ENCODE measurements around the gene RAVER2.
A peak's percentile ranks its signal among the peaks of the same experiment; 100 is the strongest.
"Not testable (repeated sequence)": the region's sequence is repeated elsewhere in the genome, so short reads cannot be mapped to it uniquely, and the experiment has no call there.

Gene RAVER2, protein sequence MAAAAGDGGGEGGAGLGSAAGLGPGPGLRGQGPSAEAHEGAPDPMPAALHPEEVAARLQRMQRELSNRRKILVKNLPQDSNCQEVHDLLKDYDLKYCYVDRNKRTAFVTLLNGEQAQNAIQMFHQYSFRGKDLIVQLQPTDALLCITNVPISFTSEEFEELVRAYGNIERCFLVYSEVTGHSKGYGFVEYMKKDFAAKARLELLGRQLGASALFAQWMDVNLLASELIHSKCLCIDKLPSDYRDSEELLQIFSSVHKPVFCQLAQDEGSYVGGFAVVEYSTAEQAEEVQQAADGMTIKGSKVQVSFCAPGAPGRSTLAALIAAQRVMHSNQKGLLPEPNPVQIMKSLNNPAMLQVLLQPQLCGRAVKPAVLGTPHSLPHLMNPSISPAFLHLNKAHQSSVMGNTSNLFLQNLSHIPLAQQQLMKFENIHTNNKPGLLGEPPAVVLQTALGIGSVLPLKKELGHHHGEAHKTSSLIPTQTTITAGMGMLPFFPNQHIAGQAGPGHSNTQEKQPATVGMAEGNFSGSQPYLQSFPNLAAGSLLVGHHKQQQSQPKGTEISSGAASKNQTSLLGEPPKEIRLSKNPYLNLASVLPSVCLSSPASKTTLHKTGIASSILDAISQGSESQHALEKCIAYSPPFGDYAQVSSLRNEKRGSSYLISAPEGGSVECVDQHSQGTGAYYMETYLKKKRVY

DNA sequence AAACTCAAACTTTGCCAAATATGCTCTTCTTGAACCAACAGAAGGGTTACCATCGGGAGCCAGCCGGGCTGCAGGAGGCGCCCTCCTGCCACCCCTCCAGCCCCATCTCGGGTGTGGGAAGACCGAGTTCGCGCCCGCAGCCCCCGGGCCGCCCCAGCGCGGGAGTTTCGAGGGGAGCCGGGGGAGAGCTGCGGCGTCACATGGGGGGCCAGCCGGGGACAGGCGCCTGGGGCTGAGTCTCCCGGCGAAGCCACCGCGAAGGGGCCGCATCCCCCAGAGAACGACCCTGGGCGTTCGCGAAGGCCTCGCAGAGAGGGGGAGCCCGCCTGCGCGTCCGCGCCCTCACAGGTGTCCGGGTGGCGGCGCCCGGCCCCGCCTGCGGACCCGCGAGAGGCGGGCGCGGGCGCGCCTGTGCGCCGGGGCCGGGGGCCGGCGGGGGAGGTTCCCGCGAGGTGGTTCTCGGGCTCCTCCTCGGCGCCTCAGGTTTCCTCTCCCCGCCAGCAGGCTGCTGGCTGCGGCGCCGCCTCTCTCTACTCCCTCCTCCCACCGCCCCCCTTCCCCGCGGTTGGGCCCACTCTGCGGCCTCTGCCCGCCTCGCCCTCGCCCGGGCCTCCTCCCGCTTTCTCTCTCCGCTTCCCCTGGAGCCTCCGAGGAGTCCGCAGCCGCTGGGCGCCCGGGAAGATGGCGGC is at the start of gene RAVER2:
Gene RAVER2, plus strand, starts transcription at position 584 of the 689 bp plus-strand sequence. Its CDS starts 98 bp downstream, at position 682.
- DNase-seq = peak; percentile 21

DNA sequence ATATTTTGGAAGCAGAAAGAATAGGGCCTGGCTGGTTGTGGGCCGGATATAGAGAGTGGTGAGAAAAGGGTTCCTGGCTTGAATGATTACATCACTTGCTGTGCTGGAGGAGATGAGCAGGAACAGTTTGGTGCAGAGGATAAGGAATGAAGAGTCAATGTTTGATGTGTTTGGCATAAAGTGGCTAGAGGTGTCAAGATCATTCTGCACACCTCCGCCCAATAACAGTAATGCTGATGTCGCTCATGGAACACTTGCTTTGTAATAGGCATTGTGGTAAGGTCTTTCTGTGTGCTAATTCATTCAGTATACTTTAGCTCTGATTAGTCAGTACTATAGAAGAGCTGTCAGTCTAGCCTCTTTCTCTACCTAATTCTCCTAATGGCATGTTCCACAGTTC is 48.0 kb upstream of the RAVER2 start:
- no peak for DNase-seq

DNA sequence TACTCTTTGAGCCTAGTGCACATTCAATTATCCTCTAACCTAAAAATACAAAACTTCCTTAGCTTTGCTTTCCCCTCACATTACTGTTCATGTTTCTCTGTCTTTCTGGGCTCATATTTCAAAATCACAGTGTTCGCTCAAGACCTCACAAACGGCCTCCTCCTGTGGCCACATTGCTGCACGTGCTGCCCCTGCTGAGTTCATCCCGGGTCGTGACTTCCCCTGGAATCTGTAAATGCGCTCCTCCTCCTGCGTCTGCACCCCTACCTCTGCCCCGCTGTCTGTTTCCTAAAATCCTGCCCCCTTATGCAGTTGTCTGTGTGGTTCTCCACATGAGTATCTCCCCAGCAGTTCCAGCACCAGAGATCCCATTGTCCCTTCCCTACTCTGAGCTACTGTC is 45.5 kb upstream of the RAVER2 start:
- no peak for DNase-seq

DNA sequence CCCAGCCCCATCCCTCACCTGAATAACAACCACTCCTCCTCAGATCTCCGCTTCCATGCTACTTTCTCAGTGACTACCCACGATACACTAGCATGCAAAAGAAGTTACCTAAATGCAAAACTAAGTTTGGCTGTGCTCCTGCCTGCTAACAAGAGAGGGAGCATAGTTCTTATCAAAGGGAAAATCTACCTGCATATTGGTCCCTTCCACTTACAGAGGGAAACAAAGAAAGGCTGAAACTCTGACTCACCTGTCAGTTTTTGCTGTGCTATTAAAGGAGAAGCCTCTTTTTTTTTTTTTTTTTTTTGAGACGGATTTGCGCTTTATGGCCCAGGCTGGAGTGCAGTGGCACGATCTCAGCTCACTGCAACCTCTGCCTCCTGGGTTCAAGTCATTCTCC is 43.8 kb upstream of the RAVER2 start:
- DNase-seq = no peak

DNA sequence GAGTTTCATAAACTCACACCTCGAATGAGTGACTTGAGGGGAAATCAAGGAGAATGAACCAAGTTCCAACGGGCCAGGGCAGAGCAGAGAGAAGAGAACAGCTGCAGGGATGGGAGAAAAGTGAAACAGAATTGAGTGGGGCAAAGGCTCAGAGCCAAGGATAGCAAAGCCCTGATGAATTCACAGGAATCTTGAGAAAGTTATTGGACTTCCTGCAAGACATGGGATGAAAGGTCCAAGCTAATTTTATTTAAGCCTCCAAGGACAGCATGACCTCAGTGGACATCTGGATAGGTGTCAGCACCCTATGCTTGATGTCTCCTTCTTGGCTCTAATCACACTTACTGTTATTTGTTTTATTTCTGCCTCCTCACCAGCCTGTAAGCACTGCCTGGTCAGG is 43.0 kb upstream of the RAVER2 start:
- DNase-seq = no peak

DNA sequence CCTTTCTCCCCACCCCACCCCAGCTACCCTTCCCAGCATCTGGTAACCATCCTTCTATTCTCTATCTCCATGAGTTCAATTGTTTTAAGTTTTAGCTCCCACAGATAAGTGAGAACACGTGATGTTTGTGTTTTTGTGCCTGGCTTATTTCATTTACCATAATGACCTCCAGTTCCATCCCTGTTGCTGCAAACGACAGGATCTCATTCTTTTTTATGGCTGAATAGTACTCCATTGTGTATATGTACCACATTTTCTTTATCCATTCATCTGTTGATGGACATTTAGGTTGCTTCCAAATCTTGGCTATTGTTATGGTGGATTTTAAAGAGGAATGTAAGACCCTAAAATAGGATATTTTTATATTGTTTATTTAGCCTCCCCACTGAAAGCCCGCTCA is 42.2 kb upstream of the RAVER2 start:
- not testable (repeated sequence) for DNase-seq

DNA sequence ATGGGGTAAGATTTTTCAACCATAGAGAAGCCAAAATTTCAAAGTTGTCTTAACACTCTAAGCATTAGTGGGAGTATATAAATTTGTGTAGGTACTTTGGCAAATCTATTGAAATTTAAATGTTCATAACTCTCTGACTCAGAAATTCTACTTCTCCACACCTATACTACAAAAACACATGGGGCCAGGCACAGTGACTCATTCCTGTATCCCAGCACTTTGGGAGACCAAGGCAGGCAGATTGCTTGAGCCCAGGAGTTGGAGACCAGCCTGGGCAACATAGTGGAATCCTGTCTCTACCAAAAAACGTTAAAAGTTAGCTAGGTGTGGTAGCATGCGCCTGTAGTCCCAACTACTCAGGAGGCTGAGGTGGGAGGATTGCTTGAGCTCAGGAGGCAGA is 41.3 kb upstream of the RAVER2 start:
- DNase-seq = no peak

DNA sequence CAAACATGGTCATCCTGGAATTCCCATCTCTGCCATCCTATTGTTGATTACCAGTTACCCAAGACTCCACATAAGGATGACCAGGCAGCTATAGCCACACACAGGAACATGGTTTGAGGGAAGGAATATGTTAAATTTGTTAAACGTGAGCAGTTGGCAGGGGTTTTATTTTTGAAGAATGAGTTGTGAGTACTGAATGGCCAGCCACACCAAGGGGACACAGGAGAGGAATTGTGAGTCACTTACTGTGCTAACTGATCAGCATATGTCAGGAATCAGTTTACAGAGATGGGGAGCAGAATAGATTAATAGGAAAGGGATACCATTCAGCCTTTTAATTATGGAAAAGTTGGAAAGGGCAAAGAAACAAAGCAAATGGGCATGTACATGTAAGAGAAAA is 39.3 kb upstream of the RAVER2 start:
- no peak for DNase-seq

DNA sequence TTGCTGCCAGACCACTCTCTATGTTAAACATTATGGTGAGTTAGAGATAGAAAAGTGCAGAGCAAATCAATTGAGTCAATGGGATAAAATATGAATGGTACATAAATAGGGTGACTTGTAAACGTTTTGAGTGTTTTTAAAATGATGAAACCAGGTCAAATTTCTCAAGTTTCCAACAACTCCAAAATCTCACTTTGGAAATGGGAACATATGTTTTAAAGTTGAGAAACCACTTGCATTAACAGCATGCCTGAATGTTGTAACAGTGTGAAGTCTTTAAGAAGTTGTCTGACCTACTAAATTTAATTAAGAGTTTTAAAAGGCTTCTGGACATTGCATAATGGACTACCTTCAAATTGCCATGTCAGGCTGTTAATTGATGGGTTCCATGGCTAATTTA is 33.6 kb upstream of the RAVER2 start:
- no peak for DNase-seq

DNA sequence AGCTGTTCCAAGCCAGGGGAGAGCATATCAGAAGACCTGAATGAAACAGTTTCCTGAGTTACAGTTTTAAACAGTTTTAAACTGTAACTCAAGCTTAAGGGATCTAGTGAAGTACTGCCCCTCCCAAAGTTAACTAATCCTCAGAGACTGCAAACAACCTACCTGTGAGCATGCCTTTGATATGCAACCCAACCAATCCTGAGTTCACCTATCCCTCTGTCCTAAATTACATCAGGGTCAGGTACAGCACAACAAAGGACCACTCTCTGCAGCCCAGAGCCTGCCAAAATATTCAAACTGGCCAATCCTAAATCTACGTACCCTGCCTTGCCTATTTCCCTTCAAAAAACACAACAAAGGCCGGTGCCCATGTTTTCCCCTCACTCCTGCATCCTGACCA is 32.8 kb upstream of the RAVER2 start:
- no peak for DNase-seq

DNA sequence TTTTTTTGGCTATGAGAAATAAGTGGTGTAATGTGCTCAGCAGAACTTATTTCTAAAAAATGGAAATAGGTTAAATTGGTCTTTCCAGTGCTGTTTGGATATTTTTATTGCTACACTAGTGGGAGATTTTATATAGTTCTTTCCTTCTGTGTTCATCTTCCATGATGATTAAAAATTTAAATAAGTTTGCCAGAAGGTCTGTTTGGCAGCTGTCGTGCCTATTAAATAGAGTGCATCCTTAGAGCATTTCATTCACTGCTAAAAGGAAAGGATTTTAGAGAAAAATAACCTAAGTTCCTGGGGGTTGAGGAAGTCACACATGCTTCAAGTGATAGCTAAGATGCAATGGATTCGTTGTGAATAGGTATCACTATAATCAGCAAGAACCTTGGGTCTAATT is 29.7 kb upstream of the RAVER2 start:
- DNase-seq = no peak

DNA sequence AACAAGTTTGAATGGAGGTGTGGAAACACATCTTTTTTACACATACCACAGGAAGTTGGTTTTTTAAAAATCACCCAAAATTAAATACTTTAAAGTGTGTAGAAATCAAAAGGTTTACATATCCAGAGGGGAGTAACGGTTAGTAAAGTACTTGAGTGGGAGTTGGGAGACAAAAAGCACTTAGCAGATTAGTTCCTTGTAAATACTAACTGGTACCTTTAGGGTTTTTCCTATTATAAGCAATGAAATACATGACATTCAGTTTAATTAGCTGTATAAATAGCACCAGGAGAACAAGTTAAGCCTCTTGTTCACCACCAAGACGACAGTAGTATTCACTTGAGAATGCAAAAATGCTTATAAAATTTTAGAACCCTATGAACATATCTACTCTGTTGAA is 23.7 kb upstream of the RAVER2 start:
- DNase-seq = no peak

DNA sequence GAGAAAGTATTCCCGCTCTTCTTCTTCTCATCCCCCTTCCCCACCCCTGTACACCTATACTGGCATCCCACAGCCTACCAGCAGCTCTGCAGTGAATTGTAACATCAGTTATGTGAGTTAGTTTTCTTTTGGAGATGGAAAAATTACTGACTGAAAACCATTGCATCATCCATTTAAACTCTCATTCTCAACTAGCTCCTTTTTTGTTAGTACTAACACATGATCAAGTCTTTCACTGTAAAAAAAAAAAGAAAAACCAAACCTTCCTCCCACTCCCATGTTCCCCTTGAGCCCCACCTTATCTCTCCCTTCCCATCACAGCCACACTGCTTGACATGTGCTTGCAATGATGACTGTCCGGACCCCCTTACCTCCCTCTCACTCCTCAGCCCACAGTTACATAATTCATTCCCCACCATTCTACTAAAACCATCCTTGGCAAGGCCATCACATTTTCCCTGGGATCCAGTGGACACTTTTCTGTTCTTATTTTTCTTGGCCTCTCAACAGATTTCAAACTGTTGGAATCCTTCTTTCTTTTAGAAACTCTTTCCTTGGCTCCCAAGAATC is 23.2 kb upstream of the RAVER2 start:
- no peak for DNase-seq

DNA sequence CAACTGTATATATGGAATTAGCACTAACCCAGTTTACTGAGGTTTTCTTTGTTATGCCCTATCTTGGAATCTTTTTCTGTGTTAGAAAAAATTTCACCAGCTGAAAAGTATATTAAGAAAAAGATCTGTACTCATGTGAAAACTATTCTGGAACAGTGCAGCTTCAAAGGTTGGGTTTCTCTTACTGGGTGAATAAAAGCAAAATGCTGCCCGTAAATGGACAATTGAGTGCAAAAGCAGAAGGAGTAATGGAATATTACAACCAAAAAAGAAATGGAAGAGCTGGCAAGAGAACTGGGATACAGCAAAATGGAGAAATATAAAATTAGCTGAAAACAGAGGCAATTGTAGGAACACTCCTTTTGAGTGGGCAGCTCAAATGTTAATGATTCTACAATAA is 17.0 kb upstream of the RAVER2 start:
- no peak for DNase-seq

DNA sequence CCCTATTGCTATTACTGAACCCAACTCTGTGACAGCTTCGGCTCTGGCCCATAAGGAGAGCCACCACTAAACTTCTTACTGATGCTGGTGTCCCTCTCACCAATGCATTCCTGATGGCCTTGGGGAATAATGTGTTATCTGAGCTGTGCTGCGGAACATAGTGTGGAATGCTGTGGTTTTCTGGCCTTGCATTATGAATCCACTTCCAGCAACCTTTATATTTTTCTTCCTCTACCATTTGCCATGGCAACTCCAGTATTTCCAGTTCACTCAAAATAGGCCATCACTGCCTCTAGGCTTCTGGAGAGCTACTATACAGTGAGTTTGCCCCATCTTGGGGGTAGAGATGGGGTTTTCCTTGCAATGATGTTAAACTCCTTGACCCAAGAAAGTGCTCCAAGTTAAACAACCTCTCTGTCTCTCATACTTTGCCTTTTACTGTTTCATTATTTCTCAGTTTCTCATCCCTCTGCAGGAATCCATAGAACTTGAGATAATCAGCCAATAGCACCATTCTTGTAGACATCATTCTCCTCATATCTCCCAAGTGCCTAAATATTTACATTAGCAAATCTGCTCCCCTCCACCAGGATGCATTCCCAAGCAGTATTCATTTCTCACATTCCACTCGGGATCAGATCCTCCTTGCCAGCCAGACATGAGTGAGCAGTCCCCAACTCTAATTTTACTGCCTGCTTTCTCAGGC is 11.1 kb upstream of the RAVER2 start:
- DNase-seq = no peak

DNA sequence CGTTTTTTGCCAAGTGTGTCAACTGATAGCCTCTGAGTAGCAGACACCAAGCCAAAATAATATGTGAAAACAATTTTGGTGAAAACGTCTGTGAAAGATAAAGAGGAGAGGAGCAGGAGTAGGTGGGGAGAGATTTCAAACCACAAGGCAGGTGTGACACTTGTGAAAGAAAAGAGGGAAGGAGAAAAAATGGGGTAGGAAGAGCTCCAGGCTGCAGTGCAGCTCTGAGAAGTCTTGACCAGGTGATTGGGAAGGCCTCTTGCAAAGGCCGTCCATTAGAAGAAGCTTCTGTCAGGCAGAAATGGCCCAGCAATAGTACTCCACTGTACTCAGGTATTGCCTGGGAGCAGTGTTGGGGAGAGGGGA is 10.6 kb upstream of the RAVER2 start:
- no peak for DNase-seq

DNA sequence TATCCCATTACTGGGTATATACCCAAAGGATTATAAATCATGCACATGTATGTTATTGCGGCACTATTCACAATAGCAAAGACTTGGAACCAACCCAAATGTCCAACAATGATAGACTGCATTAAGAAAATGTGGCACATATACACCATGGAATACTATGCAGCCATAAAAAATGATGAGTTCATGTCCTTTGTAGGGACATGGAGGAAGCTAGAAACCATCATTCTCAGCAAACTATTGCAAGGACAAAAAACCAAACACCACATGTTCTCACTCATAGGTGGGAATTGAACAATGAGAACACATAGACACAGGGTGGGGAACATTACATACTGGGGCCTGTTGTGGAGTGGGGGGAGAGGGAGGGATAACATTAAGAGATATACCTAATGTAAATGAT is 4.2 kb upstream of the RAVER2 start:
- DNase-seq = not testable (repeated sequence)

DNA sequence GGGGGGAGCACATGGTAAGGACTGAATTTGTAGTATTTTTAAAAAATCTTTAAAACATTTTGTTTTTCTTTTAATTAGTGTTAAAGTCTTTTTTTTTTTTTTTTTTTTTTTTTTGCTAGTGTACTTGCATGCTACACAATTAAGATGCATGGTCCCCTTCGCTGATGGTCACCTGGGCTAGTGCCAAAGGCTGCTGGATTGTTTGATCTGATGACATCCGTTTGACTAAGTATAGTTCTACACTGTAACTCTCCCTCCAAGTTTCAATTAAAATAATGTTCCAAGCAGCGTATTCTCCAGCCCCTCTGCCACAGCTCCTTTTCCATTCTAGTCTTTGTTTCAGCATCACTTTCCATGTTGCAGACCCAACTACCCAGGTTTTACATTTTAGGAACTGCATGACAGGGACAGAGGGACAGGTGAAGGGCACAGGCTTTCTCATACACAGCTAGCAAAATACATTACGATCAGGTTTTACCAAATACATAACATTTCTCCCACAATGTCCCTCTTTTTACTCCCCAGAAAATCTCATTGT is 852 bp upstream of the RAVER2 start:
- DNase-seq = no peak

DNA sequence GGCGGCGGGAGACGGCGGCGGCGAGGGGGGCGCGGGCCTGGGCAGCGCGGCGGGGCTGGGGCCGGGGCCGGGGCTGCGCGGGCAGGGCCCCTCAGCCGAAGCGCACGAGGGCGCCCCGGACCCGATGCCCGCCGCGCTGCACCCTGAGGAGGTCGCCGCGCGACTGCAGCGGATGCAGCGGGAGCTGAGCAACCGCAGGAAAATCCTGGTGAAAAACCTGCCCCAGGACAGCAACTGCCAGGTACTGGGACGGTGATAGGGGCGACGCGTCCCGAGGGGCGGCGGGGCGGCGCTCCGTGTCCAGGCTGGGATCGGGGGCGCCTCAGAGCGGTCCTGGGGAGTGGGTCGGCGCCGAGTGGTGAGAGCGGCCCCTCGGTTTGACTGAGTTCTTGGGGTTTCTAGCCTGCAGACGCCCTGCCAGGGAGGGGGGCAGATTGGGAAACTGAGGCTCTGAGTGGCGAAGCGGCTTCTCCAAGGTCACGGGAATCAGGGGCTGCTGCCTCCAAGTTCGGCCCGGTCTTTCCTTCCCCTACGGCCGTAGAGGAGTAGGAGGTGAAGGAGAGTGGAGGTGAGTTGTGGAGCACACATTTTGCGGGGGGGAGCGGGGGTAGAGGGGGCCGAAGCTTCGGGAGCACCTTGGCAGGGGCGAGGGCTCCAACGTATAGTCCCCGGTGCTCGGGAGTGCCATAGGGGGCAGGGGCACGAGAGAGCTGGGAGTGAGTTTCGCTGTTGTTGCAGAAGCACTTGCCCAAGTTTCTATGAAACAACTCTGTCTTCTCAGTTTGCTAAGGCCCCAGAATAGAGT is 508 bp downstream of the RAVER2 start:
- DNase-seq = peak; percentile 18

DNA sequence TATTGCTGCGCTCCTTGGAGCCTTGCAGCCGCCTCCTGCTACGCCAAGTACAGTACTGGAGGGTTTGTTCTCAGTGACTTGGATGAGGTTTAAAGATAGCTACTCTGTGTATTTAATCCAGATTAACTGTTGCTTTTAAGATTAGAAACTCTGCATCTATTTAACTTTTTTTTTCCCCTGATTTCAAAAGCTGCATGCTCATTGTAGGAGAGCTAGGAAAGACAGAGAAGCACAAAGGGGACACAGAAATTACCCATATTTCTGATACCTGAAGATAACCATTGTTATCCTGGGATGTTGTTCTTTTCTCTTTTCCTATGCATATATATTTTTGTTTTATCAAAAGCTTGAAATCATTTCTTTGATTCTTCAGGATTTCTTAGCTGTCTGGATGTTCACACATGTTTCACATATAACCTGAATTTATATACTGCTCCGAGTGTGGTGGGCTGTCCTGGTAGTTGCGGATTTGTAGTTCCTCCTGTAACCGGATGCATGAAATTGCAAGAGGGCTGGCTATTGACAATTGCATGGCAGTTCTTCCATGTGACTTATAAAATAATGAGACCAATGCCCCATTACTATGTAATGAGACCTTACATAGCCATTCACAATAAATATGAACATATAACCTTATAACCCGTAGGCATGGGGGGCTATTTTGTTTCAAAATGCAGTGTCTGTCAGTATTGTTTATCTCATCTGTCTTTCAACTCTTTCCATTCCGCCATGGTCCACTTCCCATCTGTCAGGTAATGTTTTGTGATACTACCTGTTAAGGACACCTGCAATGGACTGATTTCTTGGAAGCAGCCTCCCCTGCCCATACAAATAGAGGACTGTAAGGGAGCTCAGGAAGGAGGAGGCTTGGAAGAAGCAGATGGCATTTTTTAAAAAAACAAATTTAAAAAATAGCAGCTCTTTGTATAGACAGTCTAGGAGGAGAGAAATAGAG is 1.4 kb downstream of the RAVER2 start:
- DNase-seq = no peak

DNA sequence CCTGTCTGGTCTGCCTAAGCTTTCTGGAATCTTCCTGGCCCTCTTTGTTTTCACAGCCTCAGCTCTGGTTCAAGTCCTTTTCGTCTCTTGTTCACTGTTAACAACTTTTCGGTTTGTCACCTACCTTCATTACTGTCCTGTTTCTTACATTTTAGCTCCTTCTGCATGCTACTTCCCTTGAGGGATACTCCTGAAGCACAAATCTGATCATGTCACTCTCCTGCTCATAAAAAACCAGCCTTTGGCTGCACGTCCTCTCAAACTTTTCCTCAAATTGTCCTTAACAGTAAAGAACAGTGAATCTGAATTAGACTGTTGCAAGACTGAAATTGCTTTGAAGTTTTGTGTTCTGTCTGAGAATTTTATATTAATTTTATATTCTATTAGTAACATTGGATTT is 3.3 kb downstream of the RAVER2 start:
- DNase-seq = no peak
